GM21717 (cell line): ENCODE data around the gene TFRC.
"Not testable (repeated sequence)": the region's sequence is repeated elsewhere in the genome, so short reads cannot be mapped to it uniquely, and the experiment has no call there.

Source experiments
- ATAC-seq: cut with Tn5 transposase; IDR thresholded peaks from one replicate; pipeline ENCODE4 v1.9.1; 2021; ENCODE audit warnings: mild to moderate bottlenecking, moderate library complexity; ENCODE audit not compliant: unreplicated experiment

TFRC gene

DNA sequence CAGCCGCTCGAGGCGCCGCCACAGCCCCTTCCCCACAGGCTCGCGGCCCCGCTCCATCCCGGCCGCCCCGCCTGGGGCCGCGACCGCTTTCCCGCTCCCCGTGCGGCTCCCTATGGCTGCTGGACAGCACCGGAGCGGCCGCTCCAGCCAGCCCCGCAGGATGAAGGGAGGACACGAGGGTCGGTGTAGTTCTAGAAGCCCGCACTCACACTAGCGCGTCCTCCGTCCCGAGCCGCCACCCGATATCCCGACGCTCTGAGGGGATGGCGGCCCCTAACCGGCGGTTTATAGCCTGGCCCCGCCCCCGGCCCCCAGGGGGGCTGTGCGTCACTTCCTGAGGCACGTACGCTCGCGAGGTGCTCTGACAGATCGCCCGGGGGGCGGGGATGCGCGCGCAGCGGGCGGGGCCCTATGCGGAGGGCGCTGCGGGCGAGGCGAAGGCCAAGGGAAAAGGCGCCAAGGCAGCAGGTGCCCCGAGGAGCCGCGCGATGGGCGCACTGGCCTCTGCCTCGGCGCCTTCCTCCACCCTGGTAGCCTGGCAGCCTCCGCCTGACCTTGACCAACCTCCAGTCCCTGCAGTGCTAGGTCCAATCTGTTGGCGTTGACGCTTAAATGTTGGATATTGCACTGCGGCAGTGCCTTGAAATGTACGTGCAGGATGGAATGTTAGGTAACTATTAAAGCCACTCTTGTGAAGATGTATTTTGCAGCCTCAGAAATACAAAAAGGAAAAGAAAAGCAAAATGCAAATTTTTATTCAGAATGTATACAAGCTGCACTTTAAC is at the start of gene TFRC:
TFRC (minus strand) TSS at position 257 of the 785 bp plus-strand sequence. CDS start 4,991 bp downstream, outside the sequence.
- peak; percentile 84 for ATAC-seq

- no peak for ATAC-seq
These were observed 46.4 kb upstream of the TFRC start for GRCh38 chr3:196128172-196128843.

DNA sequence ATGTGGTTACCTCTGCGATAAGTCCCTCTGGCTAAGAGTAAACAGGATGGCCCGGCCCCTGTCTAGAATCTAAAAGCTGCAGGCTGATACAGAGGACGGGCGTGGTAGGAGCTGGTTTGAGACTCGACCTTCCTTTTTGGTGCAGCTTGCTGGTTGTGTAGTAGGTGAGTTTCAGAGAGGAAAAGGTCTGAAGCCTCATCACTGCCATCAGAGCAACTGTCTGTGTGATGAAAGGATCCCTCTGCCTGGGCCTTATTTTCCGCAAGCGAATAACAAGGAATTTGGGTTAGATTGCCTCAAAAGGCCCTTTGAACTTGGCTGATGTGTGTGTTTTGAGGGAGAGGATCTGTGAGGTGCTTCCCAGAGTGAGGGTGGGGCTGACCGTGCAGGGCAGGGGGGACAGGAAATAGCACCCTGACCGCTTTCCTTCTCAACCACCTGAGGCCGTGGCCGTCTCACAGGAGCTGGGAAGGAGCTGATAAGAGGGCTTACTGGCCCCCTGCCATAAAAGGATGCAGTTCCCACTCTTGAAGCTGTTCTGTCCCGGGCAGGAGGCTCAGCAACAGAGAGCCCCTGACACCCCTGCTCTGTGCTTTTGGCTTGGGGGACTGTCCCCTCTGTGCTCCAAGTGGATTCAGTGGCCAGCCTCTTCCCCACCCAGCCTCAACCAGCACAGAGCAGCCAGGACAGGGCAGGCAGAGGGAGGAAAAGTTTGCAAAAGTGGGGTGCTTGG is 45.6 kb upstream of the TFRC start:
- no peak for ATAC-seq

- ATAC-seq, result no peak
These were observed 42.7 kb upstream of the TFRC start for GRCh38 chr3:196124608-196125007.

DNA sequence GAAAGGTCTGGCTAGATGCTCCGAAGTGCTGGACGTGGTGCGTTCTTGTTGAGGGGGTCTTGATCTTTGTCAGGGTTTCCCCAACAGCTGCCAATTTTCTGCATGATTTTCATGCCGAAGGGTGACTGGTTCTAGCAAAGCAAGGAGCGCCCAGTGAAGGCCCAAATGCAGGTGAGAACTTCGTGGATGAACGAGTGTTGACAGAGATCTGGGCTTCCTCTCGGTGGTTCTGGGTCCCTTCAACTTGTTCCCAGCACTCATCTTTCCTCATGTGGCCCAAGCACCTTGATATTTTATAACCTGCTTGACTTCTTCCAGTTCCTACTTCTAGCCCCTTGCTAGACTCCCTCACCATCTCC is 40.8 kb upstream of the TFRC start:
- ATAC-seq, result no peak

DNA sequence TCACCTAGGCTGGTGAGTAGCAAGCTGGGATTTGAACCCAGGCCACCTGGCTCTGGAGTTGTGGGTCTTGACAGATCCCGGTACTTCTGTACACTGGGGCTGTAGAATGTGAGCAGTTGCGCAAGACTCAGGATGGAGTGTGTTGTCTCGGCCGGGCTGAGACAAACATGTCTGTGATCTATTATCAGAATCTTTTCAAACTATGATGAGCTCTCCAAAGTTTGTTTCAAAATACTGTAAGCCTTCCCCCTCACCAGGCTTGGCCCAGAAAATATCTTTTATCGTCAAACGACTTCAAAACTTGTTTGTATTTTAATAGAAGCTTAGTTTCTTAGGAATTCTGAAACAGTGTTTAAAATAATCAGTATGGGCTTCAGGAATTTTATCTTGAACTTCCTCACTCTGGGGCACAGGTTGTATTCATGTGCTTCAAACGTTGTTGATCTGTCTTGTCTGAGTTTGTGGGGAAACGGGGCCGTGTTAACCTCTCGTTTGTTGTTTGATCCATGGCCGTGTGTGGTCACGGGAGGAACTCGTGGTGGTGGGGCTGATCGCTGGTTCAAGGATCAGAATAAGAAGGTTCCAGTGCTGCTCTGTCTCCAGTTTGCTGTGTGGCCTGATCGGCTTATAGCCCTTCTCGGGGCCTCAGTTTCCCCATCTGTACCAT is 40.3 kb upstream of the TFRC start:
- ATAC-seq, result no peak

DNA sequence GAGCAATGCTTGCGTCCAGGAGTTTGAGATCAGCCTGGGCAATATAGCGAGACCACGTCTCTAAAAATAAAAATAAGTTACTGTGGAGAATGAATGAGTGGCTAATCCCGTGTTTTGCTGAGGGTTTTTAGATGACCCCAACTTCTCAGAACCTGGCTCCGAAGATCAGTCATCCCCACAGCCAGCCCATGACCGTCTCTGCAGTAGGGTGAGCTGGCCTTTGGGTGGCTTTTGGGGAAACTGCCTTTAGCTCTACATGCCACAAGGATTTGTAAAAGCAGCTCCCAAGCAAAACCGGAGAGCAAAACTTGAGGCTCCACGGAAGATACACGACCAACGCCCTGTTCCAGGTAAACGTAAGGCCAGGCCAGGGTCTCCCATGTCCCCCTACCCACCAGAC is 39.2 kb upstream of the TFRC start:
- ATAC-seq, result no peak

- no peak for ATAC-seq
These were observed 38.5 kb upstream of the TFRC start for GRCh38 chr3:196120291-196120951.

DNA sequence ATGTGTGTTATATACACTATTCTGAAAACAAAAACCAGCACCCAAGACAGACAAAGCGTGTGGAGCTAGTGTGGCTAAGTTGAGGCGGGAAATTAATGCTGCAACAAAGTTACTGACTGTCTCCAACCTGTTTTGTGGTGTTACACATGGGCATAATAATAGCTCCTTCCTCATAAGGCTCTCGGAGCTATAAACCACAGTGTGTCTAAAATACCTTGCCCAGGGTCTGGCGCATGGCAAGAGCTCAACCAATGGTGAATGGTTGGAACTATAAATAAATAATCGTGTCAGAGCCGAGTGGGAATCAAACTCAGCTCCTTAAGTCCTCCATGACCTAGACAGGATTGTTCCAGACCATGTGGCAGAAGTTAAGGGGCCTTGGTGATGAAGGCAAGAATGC is 35.9 kb upstream of the TFRC start:
- ATAC-seq, result no peak

- peak; percentile 51 for ATAC-seq
These were observed 33.8 kb upstream of the TFRC start for GRCh38 chr3:196115678-196116083.

DNA sequence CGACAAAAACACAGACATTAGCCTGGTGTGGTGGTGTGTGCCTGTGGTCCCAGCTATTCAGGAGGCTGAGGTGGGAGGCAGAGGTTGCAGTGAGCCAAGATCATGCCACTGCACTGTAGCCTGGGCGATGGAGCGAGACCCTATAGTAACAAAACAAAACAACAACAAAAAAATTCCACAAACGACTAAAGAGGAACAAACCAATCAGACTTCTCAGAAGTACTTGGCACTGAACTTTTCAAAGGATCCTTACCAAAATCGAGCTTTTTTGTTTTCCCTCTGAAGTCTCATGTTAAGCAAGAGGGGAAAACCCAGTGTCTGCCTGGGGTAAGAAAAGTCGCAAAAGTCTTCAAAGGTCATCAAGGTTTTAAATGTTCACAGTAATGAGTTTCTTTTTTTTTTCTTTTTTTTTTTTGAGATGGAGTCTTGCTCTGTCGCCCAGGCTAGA is 30.1 kb upstream of the TFRC start:
- no peak for ATAC-seq

DNA sequence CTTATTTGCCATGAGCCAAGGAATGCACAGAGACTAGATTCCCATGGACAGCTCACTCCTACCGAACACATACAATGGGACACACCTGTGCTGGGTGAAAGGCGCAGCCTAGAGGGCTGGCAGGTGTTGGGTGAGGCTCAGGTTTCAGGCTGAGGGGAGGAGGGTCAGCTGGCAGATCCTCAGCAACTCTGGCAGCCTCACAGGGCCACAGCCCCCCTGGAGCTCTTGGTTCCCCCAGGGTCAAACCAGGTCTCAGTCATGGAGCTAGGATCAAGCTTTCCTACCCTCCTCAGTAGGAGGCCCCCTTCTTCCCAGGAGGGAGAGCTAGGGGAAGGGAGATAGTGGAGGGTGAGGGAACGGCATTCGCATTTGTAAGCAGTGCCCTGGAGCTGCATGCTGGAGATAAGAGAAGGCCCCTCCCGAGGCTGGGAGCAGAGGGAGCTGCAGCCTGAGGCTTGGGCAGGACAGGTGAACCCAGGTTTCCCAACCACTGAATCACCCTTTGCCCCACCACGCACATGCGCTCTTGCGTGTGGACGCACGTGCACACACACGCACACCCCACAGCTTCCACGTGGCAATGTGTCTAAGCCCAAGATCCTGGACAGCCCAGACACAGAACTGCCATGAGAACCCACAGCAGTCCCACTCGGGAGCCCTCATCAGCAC is 26.3 kb upstream of the TFRC start:
- no peak for ATAC-seq

- ATAC-seq, result not testable (repeated sequence)
These were observed 22.8 kb upstream of the TFRC start for GRCh38 chr3:196104707-196105106.

GRCh38 chr3:196098365-196098980 is 16.6 kb upstream of the TFRC start:
- ATAC-seq, result not testable (repeated sequence)

DNA sequence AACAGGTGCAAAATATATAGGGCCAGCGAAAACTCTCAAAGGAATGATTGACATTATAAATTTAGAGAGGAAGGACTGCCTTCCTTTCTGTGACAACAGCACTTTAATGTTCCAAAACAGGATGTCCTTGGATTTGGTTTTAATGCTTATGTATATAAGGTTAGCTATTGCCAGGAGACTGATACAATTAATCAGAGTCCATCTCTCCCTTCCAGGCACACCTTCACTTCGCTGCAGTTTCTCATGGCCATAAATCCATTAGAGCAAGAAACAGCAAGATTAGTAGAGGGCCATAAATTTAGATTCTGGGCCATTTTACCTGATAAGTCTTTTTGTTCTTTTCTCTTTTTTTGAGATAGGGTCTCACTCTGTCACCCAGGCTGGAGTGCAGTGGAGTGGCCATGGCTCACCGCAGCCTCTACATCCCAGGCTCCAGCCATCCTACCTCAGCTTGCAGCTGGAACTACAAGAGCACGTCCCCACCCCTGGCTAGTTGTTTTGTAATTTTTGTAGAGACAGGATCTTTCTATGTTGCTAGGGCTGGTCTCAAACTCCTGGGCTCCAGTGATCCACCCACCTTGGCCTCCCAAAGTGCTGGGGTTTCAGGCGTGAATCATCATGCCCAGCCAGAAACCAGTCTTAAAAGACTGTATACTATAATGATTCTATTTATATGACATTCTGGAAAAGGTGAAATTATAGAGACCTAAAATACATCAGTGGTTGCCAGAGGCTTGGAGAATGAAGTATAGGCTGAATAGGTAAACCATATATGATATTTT is 15.7 kb upstream of the TFRC start:
- no peak for ATAC-seq

- ATAC-seq, result peak; percentile 76
These were observed 14.6 kb upstream of the TFRC start for GRCh38 chr3:196096382-196096953.

GRCh38 chr3:196093317-196094111 is 11.6 kb upstream of the TFRC start:
- ATAC-seq, result no peak

GRCh38 chr3:196087906-196088305 is 6.0 kb upstream of the TFRC start:
- ATAC-seq, result no peak
